ENCODE results near the gene PAK2. TPM values are rescaled to one million over a fixed set of nuclear protein-coding genes. Genes with fewer than 3 reads are reported as not detected.

PAK2 gene
- total RNA-seq, 2 donors from 2014 or later, result 47.5 to 48.7 TPM

GRCh38 chr3:196772897-196773296 lies 33.2 kb downstream of the PAK2 start:
- peak overlapping the region in 1 of 2 donors; percentile 1 for H3K27ac ChIP-seq
- peaks cover 0 to 21% of the 10 kb centered on the region in 2 donors for H3K4me1 ChIP-seq
- H3K4me3 ChIP-seq, result no peak overlapping the region
- peaks cover 6% of the 10 kb centered on the region for H3K36me3 ChIP-seq
- no peaks in the 10 kb centered on the region for H3K27me3 ChIP-seq
- TF ChIP-seq CTCF (IDR thresholded peaks at IDR 0.05), result no peak
- H3K9me3 ChIP-seq, result peaks cover 0 to 2% of the 10 kb centered on the region in 2 donors
- DNase-seq (ENCODE audit: low spot score), result no peak

- DNase-seq (ENCODE audit: low spot score), result no peak
- no peak overlapping the region for H3K27ac ChIP-seq
- no peak overlapping the region for H3K4me3 ChIP-seq
- no peaks in the 10 kb centered on the region for H3K27me3 ChIP-seq
- TF ChIP-seq CTCF (IDR thresholded peaks at IDR 0.05), result no peak
- peaks cover 0 to 26% of the 10 kb centered on the region in 2 donors for H3K4me1 ChIP-seq
- peaks cover 0 to 2% of the 10 kb centered on the region in 2 donors for H3K9me3 ChIP-seq
- H3K36me3 ChIP-seq, result no peaks in the 10 kb centered on the region
Observed at GRCh38 chr3:196774191-196774820, 34.6 kb downstream of the PAK2 start.

- Histone ChIP-seq H3K36me3 (peaks cover 2% of the 10 kb centered on the region), H3K4me1 (peaks cover 0 to 26% of the 10 kb centered on the region in 2 donors), H3K9me3 (peaks cover 0 to 2% of the 10 kb centered on the region in 2 donors), H3K4me3 (no peak overlapping the region), H3K27me3 (no peaks in the 10 kb centered on the region), H3K27ac (no peak overlapping the region)
- TF ChIP-seq CTCF (IDR thresholded peaks at IDR 0.05), result no peak
- no peak for DNase-seq (ENCODE audit: low spot score)
Observed at GRCh38 chr3:196774848-196775422, 35.3 kb downstream of the PAK2 start.

- DNase-seq (ENCODE audit: low spot score), result no peak
- Histone ChIP-seq H3K4me1 (peaks cover 0 to 26% of the 10 kb centered on the region in 2 donors), H3K4me3 (no peak overlapping the region), H3K36me3 (peaks cover 10% of the 10 kb centered on the region), H3K9me3 (peaks cover 0 to 2% of the 10 kb centered on the region in 2 donors), H3K27ac (no peak overlapping the region), H3K27me3 (no peaks in the 10 kb centered on the region)
- TF ChIP-seq CTCF (IDR thresholded peaks at IDR 0.05), result no peak
Observed at GRCh38 chr3:196775938-196776337, 36.3 kb downstream of the PAK2 start.

GRCh38 chr3:196777836-196778235 lies 38.2 kb downstream of the PAK2 start:
- no peak for DNase-seq (ENCODE audit: low spot score)
- no peaks in the 10 kb centered on the region for H3K9me3 ChIP-seq
- H3K4me1 ChIP-seq, result peaks cover 0 to 22% of the 10 kb centered on the region in 2 donors
- H3K27me3 ChIP-seq, result no peaks in the 10 kb centered on the region
- no peak overlapping the region for H3K27ac ChIP-seq
- peaks cover 15% of the 10 kb centered on the region for H3K36me3 ChIP-seq
- no peak for TF ChIP-seq CTCF (IDR thresholded peaks at IDR 0.05)
- H3K4me3 ChIP-seq, result no peak overlapping the region
